Right ventricle myocardium inferior (tissue), 1 donor: ENCODE results near the gene ZNF174. TPM values are rescaled to one million over a fixed set of nuclear protein-coding genes. Genes with fewer than 3 reads are reported as not detected.

Source experiments
- ATAC-seq: fragments of 200-7000 bp; cut with Tn5 transposase; one replicate; pipeline ENCODE4 v1.9.1; 2020; ENCODE audit warnings: mild to moderate bottlenecking, moderate library complexity
- DNase-seq: peaks from one replicate; pipeline ENCODE4 v3.0.0; 2021; ENCODE audit errors: missing footprints
- intact Hi-C: fragments of 100-400 bp; cut with DNase I; formaldehyde crosslinking; loops from one replicate; pipeline ENCODE4 v1.11.0; 2022
- total RNA-seq: library from RNA; stranded (reverse); fragmentation: NEBNext Ultra II Directional; extraction: Animal tissue kit (Norgen Biotek cat#: 25700); gene quantifications from one replicate; pipeline ENCODE4 v1.2.1, GENCODE V29; 2021
- donor health status: DM: no; HTN: yes; CAD: no; lungs with severe emphysema.

ZNF174 gene
- total RNA-seq, 1 donor from 2014 or later, result 10.0 TPM

- DNase-seq (peak; percentile 79), ATAC-seq (peak; percentile 70)
- intact Hi-C loops, result no loop called here
Measured at GRCh38 chr16:3431779-3432219, 30.8 kb downstream of the ZNF174 start.

DNA sequence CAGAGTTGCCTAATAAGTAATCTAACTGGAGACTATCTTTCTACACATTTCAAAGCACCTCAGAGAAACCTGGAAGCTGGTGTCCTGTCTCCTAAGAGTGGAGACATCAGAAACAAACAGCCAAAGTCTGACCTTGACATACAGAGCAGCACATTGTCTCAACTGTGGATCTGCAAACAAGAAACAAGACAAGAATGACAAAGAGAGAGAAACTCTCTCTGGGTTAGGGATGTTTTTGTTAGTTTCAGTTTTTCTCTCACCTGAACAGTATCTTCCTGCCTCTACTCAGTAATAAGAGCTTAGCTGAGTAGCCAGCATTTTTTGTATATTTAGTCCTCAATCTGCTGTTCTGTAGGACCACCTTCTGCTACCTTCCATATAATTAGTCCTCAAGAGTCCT is 33.4 kb downstream of the ZNF174 start:
- no peak for ATAC-seq
- DNase-seq, result no peak
- intact Hi-C loops, result no loop called here

DNA sequence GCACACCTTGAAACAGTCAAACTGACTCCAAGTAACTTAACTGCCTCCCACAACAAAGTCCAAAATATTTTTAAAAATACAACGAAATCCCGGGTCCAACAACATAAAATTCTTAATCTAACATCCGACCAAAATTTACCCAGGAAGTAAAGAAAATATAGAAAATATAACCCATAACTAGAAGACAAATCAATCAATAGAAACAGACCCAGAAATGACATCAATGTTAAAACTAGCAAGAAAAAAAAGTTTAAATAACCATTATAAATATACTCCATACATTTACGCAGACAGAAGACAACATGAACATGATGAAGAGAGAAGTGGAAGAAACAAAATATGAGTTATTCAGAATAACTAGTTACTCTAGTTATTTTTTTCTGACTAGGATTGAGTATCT is 38.6 kb downstream of the ZNF174 start:
- ATAC-seq (no peak), DNase-seq (no peak)
- intact Hi-C loops, result loop anchor here (5.0 kb wide), 1 partner anchor 37 kb away; the partner anchor contains the start of genes ZNF174 and ZSCAN32

DNA sequence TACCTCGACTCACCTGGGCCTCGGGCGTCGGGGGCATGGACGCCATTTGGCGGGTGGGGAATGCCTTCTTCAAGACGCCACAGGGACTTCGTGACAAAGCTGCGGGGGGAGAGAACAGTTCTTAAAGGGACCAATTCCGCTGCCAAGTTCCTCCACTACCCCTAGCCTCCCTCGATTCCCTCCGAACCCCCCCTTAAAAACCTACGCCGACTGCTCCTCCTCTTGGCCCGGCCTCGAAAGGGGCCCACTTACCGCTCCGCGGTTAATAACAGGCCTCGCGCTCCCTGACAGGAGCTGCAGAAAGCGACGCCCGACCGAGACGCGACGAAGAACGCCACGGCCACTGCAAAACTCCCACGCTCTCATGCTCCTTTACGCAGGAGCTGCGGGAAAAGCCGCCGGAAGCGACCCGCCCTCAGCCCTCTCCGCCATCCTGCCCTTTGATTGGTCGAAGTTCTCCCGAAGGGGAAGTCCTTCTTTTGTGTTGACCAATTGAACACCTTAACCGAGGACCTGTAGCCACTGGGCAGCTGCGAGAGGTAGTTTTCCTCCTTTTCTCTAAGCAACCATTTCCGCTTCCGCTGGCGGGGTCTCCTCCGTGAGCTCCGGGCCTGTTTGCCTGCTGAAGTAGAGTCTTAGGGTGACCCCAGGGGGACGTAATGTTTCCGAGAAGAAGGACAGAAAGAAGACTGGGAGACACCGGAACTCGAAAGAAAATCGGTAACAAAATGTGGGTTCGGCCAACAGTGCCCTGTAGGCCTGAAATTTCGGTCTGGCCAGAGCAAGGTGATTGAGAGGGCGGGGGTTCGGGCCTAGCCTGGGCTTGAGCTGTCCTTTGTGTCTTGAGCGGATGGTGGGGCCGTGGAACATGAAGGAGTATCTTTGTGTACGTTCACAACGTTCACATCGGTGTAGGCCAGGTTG is 42.4 kb downstream of the ZNF174 start, which contains the start of the genes NAA60 and ZNF597:
TSS of gene NAA60 (plus strand) at position 573 of the 924 bp plus-strand sequence. CDS start 32,548 bp downstream, outside the sequence.
TSS of gene ZNF597 (minus strand) at position 397 of the 924 bp plus-strand sequence. CDS start at position 46, 351 bp downstream.
- intact Hi-C loops, result loop anchor here (5.0 kb wide), 1 partner anchor 41 kb away; the partner anchor contains the start of genes ZNF174 and ZSCAN32
- peak; percentile 98 for ATAC-seq

GRCh38 chr16:3444032-3444388 is 43.0 kb downstream of the ZNF174 start:
- DNase-seq (no peak), ATAC-seq (peak; percentile 49)
- intact Hi-C loops, result loop anchor here (5.0 kb wide), 1 partner anchor 42 kb away; the partner anchor contains the start of genes ZNF174 and ZSCAN32

More for the DNA sequence above, 42.4 kb downstream of the ZNF174 start, which contains the start of the genes NAA60 and ZNF597:
- peak; percentile 84 for DNase-seq

DNA sequence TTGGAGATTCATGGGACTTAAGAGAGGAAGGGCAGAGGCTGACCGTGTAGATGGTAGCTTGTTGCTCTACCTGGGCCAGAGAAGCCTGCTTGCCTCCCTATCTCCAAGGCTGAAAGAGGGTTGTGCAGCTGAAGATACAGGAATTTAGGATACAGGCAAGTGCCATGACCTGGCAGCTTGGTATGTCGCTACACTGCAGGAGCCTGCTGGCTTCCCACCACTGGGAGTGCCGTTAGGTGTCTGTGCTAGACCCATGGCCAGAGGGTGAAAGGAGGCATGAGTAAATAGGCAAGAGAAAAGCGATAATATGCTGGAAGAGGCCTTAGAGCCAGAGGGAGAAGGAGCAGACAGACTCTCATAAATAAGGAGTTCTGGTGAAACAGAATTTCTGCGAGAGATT is 53.1 kb downstream of the ZNF174 start:
- no peak for ATAC-seq
- intact Hi-C loops, result no loop called here
- DNase-seq, result no peak

DNA sequence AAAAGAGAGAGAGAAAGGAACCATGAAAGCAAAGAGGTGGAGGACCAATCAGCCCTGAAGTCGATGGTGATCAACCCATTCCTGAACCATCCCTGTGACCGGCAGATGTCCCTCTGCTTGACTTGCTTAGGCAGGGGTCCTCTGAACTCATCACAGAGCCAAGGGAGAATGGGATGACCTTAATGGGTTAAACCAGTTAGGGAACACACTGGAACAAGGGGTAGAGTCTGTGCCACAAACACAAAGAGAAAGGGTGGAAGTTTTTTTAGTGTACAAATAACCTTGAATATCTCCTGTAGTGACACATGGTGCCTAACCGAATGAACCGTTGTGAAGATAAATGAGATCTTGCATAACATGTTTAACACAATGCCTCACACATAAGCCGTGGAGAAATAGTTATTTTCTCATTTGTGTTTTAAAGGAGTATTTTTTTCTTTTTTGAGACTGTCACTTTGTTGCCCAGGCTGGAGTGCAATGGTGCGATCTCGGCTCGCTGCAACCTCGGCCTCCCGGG is 53.7 kb downstream of the ZNF174 start:
- ATAC-seq (no peak), DNase-seq (no peak)
- intact Hi-C loops, result loop anchor here (5.0 kb wide), 2 partner anchors 147 to 172 kb away; partner anchors contain the start of genes TIGD7, ZNF263 and ZNF75A

GRCh38 chr16:3457434-3458252 is 56.6 kb downstream of the ZNF174 start:
- DNase-seq, result peak; percentile 96
- intact Hi-C loops, result loop anchor here (2.0 to 5.0 kb wide), 3 partner anchors 57 to 175 kb away; partner anchors contain the start of genes TIGD7, ZNF174, ZNF263 and ZNF75A

DNA sequence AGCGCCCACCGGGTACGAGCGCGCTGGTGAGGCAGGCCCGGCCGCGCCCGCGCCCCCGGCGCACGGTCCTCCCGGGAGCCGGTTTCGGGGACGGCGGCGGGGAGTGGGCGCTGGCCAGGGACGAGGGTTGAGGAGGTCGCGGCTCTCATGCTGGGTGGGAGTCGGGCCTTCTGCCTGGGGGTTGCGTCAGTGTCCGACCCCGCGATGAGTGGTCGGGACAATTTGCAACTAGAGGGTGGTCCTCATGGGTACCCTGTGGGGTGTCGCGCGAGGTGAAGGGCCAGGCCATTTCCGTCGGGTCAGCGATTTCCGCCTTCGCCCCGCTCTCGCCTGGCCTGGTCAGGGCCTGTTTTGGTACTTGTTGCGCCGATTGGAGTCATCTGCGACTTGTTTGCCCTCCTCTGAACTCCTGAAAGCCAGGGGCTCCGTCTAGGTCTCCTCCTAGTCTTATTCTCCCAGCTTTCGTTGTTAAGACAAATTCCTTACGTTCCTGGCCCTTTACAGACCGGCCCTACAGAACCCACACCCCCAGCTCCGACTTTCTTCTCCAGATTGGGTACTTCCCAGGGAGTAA is 57.4 kb downstream of the ZNF174 start:
- intact Hi-C loops, result loop anchor here (2.0 to 5.0 kb wide), 3 partner anchors 58 to 176 kb away; partner anchors contain the start of genes TIGD7, ZNF174, ZNF263 and ZNF75A
- no peak for ATAC-seq

More at GRCh38 chr16:3457434-3458252, 56.6 kb downstream of the ZNF174 start:
- peak; percentile 92 for ATAC-seq

DNA sequence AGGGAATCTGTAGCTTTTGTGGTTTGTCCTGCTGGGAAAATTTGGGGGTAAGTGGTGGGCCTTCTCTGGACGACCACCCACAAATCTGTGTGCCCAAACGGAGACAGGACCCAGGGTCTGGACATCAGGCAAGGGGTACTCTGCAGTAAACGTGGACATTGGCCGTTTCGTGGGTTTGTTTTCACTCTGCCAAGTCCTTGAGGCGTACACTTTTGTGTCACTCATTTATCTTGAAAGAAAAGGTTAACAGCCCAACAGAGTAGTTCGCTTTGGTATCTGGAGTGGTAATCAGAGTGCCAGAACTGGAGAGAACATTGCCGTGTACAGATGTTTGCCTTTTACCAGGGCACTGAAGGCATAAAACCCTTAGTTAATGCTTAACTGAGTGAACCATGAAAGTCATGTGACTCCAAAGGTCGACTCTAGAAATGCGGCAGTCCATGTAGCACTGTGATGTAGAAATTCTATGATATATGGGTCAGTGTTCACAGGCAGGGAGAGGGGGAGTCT is 57.9 kb downstream of the ZNF174 start:
- DNase-seq (no peak), ATAC-seq (no peak)
- intact Hi-C loops, result loop anchor here (2.0 to 5.0 kb wide), 3 partner anchors 58 to 177 kb away; partner anchors contain the start of genes TIGD7, ZNF174, ZNF263 and ZNF75A

More for the DNA sequence above, 57.4 kb downstream of the ZNF174 start:
- DNase-seq, result no peak

Other genes starting within 250 kb of the ZNF174 start
- gene OR1F1, start 213.0 kb upstream of the ZNF174 start, total RNA-seq, result not detected
- 5.1 TPM for gene ZNF200, start 166.1 kb upstream of the ZNF174 start, total RNA-seq
- gene MEFV, start 144.6 kb upstream of the ZNF174 start, total RNA-seq, result 1.1 TPM
- 8.4 TPM for gene ZNF263, start 117.7 kb upstream of the ZNF174 start, total RNA-seq
- gene TIGD7, start 95.8 kb upstream of the ZNF174 start, total RNA-seq, result 8.4 TPM
- gene ZNF75A, start 95.7 kb upstream of the ZNF174 start, total RNA-seq, result 19.0 TPM
- not detected for gene OR2C1, start 45.3 kb upstream of the ZNF174 start, total RNA-seq
- 6.9 TPM for gene ZSCAN32, start 211 bp upstream of the ZNF174 start, total RNA-seq
- gene ZNF597, start 42.3 kb downstream of the ZNF174 start, total RNA-seq, result 1.8 TPM
- 42.7 TPM for gene NAA60, start 42.5 kb downstream of the ZNF174 start, total RNA-seq
- not detected for gene C16orf90, start 94.3 kb downstream of the ZNF174 start, total RNA-seq
- gene CLUAP1, start 99.8 kb downstream of the ZNF174 start, total RNA-seq, result 16.5 TPM
- gene NLRC3, start 176.2 kb downstream of the ZNF174 start, total RNA-seq, result 1.0 TPM
- gene SLX4, start 210.4 kb downstream of the ZNF174 start, total RNA-seq, result 3.3 TPM